GM18519 (cell line): ENCODE measurements around the gene SGMS1.
"Not testable (repeated sequence)": the region's sequence is repeated elsewhere in the genome, so short reads cannot be mapped to it uniquely, and the experiment has no call there.

ENCODE experiments used
- ATAC-seq: cut with Tn5 transposase; IDR thresholded peaks from one replicate; pipeline ENCODE4 v1.9.1; 2021; ENCODE audit warnings: mild to moderate bottlenecking, moderate library complexity; ENCODE audit not compliant: unreplicated experiment, low FRiP score

The SGMS1 gene

GRCh38 chr10:50355693-50356480 lies 267.9 kb downstream of the SGMS1 start:
- not testable (repeated sequence) for ATAC-seq

- no peak for ATAC-seq
These were observed 272.1 kb downstream of the SGMS1 start for GRCh38 chr10:50351483-50352146.

- ATAC-seq: no peak
These were observed 273.4 kb downstream of the SGMS1 start for GRCh38 chr10:50350366-50350765.

- no peak for ATAC-seq
These were observed 274.2 kb downstream of the SGMS1 start for GRCh38 chr10:50349554-50349953.

- peak; percentile 71 for ATAC-seq
These were observed 276.4 kb downstream of the SGMS1 start for GRCh38 chr10:50347394-50347802.

GRCh38 chr10:50346942-50347341 lies 276.8 kb downstream of the SGMS1 start:
- no peak for ATAC-seq

GRCh38 chr10:50345545-50345944 lies 278.2 kb downstream of the SGMS1 start:
- ATAC-seq: no peak

GRCh38 chr10:50343702-50344331 lies 279.9 kb downstream of the SGMS1 start:
- ATAC-seq: no peak

- ATAC-seq: no peak
These were observed 281.8 kb downstream of the SGMS1 start for GRCh38 chr10:50341987-50342386.

- no peak for ATAC-seq
These were observed 287.6 kb downstream of the SGMS1 start for GRCh38 chr10:50336140-50336539.

- ATAC-seq: no peak
These were observed 288.4 kb downstream of the SGMS1 start for GRCh38 chr10:50335397-50335796.

GRCh38 chr10:50334273-50334672 lies 289.5 kb downstream of the SGMS1 start:
- no peak for ATAC-seq

- no peak for ATAC-seq
These were observed 289.9 kb downstream of the SGMS1 start for GRCh38 chr10:50333872-50334271.

GRCh38 chr10:50332108-50332842 lies 291.5 kb downstream of the SGMS1 start:
- ATAC-seq: no peak

- ATAC-seq: no peak
These were observed 292.3 kb downstream of the SGMS1 start for GRCh38 chr10:50331486-50331885.

- no peak for ATAC-seq
These were observed 296.7 kb downstream of the SGMS1 start for GRCh38 chr10:50326757-50327701.

- no peak for ATAC-seq
These were observed 297.6 kb downstream of the SGMS1 start for GRCh38 chr10:50326172-50326555.

GRCh38 chr10:50325449-50326171 lies 298.1 kb downstream of the SGMS1 start:
- ATAC-seq: peak; percentile 78
